GM23338 (cell line): Measurements from ENCODE around the gene THADA. TPM values are rescaled to one million over a fixed set of nuclear protein-coding genes. Genes with fewer than 3 reads are reported as not detected.

Experiments
- ATAC-seq: fragments of 200-7000 bp; cut with Tn5 transposase; 3 replicates; pipeline ENCODE4 v1.9.1; 2020
- DNase-seq: peaks from one replicate; pipeline ENCODE4 v3.0.0-alpha.2; 2015; ENCODE audit warnings: low spot score
- H2AFZ ChIP-seq: fragments of 200-600 bp; sonication (generic); 2 replicates; pipeline ENCODE4 v1.8.0; 2016; ENCODE audit warnings: antibody characterized with exemption, mild to moderate bottlenecking, moderate library complexity
- H3F3A ChIP-seq: fragments of 200-600 bp; sonication (generic); replicated peaks from 2 replicates; pipeline ENCODE4 v1.8.0; 2017; ENCODE audit warnings: antibody characterized with exemption, mixed run types, low read depth
- H3K27ac ChIP-seq: fragments of 200-600 bp; sonication (generic); 2 replicates; pipeline ENCODE4 v1.6.1; 2016; ENCODE audit warnings: low read depth
- H3K27me3 ChIP-seq: fragments of 200-600 bp; sonication (generic); 2 replicates; pipeline ENCODE4 v1.8.0; 2016; ENCODE audit warnings: mild to moderate bottlenecking, mixed run types, moderate library complexity; ENCODE audit not compliant: insufficient read depth
- H3K36me3 ChIP-seq: fragments of 200-600 bp; sonication (generic); 2 replicates; pipeline ENCODE4 v1.8.0; 2016; ENCODE audit warnings: mild to moderate bottlenecking; ENCODE audit not compliant: insufficient read depth
- H3K4me1 ChIP-seq: fragments of 200-600 bp; sonication (generic); 2 replicates; pipeline ENCODE4 v1.8.0; 2016; ENCODE audit warnings: mild to moderate bottlenecking, moderate library complexity; ENCODE audit not compliant: insufficient read depth
- H3K4me2 ChIP-seq: fragments of 200-600 bp; sonication (generic); 2 replicates; pipeline ENCODE4 v1.7.1; 2017; ENCODE audit warnings: mixed run types
- H3K4me3 ChIP-seq: fragments of 200-600 bp; sonication (generic); 2 replicates; pipeline ENCODE4 v1.6.1; 2016; ENCODE audit warnings: mixed run types
- H3K79me2 ChIP-seq: fragments of 200-600 bp; sonication (generic); replicated peaks from 2 replicates; pipeline ENCODE4 v1.8.0; 2017; ENCODE audit warnings: mild to moderate bottlenecking; ENCODE audit not compliant: insufficient read depth
- H3K9me2 ChIP-seq: fragments of 200-600 bp; sonication (generic); 2 replicates; pipeline ENCODE4 v1.8.0; 2017; ENCODE audit not compliant: insufficient read depth
- H4K20me1 ChIP-seq: fragments of 200-600 bp; sonication (generic); replicated peaks from 2 replicates; pipeline ENCODE4 v1.8.0; 2017; ENCODE audit warnings: mild to moderate bottlenecking; ENCODE audit not compliant: insufficient read depth
- H3K27ac Mint-ChIP-seq: 2 replicates; pipeline ENCODE4 v1.8.0; 2020; ENCODE audit warnings: inconsistent platforms, mild to moderate bottlenecking, moderate library complexity, mixed read lengths
- H3K27me3 Mint-ChIP-seq: 3 replicates; pipeline ENCODE4 v1.8.0; 2022; ENCODE audit warnings: low read depth, mild to moderate bottlenecking, moderate library complexity, mixed read lengths, inconsistent platforms; ENCODE audit not compliant: insufficient read depth, poor library complexity
- H3K36me3 Mint-ChIP-seq: 3 replicates; pipeline ENCODE4 v1.8.0; 2021; ENCODE audit warnings: low read depth, mild to moderate bottlenecking, inconsistent platforms, moderate library complexity, mixed read lengths
- H3K4me1 Mint-ChIP-seq: 3 replicates; pipeline ENCODE4 v1.8.0; 2020; ENCODE audit warnings: mild to moderate bottlenecking, inconsistent platforms, mixed read lengths
- H3K4me3 Mint-ChIP-seq: 3 replicates; pipeline ENCODE4 v1.8.0; 2021; ENCODE audit warnings: moderate library complexity, mild to moderate bottlenecking, inconsistent platforms, mixed read lengths
- H3K9me3 Mint-ChIP-seq: 3 replicates; pipeline ENCODE4 v1.8.0; 2020; ENCODE audit warnings: moderate library complexity, mild to moderate bottlenecking, inconsistent platforms, mixed read lengths
- CREB1 ChIP-seq: fragments of 250-450 bp; sonication (Bioruptor Pico); IDR thresholded peaks from 2 replicates; pipeline ENCODE4 v1.5.0; 2020; ENCODE audit warnings: low read depth, mild to moderate bottlenecking, moderate library complexity
- EZH2 ChIP-seq: fragments of 200-600 bp; sonication (generic); IDR thresholded peaks from one replicate; pipeline ENCODE4 v1.8.0; 2017; ENCODE audit warnings: antibody characterized with exemption, mild to moderate bottlenecking, low read depth; ENCODE audit not compliant: unreplicated experiment
- JUNB ChIP-seq: IDR thresholded peaks from one replicate; pipeline ENCODE4 v1.6.1; 2016; ENCODE audit warnings: antibody characterized with exemption; ENCODE audit not compliant: unreplicated experiment
- NANOG ChIP-seq: IDR thresholded peaks from 2 replicates; pipeline ENCODE4 v1.6.1; 2016; ENCODE audit warnings: antibody characterized with exemption, borderline replicate concordance
- POLR2AphosphoS5 ChIP-seq: IDR thresholded peaks from 2 replicates; pipeline ENCODE4 v1.6.1; 2016; ENCODE audit warnings: antibody characterized with exemption, low read depth
- STAT1 ChIP-seq: IDR thresholded peaks from one replicate; pipeline ENCODE4 v1.6.1; 2016; ENCODE audit warnings: antibody characterized with exemption; ENCODE audit not compliant: unreplicated experiment
- ZNF114 ChIP-seq: fragments of 250-450 bp; sonication (Bioruptor Pico); IDR thresholded peaks from 2 replicates; pipeline ENCODE4 v1.5.0; 2020; ENCODE audit warnings: mild to moderate bottlenecking, moderate library complexity
- polyA plus RNA-seq: library from polyadenylated mRNA; unstranded; fragments of >200 nt; fragmentation: Nextera tagmentation; extraction: Ambion mirVana; gene quantifications from 2 replicates; pipeline ENCODE4 v1.2.1, GENCODE V29; 2016
- total RNA-seq: library from RNA; depleted of rRNA; stranded (reverse); fragments of >200 nt; shearing (Covaris generic); gene quantifications from 2 replicates; pipeline ENCODE4 v1.2.3, GENCODE V29; 2014
- TF ChIP-seq, protein P1 (sequence below): IDR thresholded peaks from one replicate; pipeline ENCODE4 v1.6.1; 2018; ENCODE audit warnings: antibody characterized with exemption; ENCODE audit not compliant: unreplicated experiment
- TF ChIP-seq, protein P2 (sequence below): fragments of 250-450 bp; sonication (Bioruptor Pico); IDR thresholded peaks from 2 replicates; pipeline ENCODE4 v1.5.0; 2020; ENCODE audit warnings: mild to moderate bottlenecking, moderate library complexity

THADA gene
- total and polyA plus RNA-seq, 2 experiments from 2014 or later: 17.0 to 30.7 TPM

DNA sequence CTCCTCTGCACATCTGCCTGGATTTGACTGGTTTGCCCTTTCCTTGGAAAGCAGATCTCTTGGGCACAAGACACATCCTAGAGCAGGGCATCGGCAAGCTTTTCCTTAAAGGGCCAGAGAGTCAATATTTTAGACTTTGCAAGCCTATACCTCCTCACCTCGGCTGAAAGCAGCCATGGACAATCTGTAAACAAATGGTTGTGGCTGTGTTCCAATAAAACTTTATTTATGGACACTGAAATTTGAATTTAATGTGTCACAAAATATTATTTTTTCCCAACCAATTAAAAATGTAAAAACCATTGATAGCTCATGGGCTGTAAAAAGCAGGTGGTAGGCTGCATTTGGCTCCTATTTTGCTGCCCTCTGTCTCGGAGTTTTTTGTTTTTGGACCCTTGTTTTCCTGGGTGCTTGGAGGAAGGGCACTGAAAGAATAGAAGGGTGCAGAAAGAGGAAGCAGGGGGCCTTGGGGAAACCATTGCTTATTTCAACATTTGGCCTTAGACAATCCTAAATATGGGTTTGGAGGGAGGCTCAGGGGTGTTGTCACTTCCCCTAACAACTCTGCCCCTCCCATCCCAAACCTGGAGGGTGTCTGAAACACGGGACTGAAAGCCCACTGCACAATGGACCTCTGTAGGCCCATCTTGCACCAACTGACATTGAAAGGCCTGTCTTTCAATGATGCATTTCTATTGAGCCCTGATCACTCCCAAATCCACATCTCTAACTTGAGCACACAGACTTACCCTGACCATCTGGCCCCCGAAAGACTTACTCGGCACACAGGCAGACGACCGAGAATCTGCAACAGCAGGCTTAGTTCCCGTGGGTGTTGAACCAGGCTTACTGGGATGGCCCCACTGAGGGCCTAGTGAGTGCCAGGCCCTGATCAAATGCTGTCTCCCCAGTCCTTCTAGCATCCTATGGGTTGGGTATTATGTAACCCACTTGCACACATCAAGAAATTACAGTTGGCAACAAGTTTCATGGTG lies 362.3 kb downstream of the THADA start:
- H3K4me3 Mint-ChIP-seq: no peak overlapping the region
- peaks cover 10% of the 10 kb centered on the region; the same call in 1 of the 3 replicates for H3K36me3 Mint-ChIP-seq
- peaks cover 3% of the 10 kb centered on the region; the same call in 1 of the 2 replicates for H3K79me2 ChIP-seq
- peaks cover 3% of the 10 kb centered on the region; the same call in 1 of the 2 replicates for H3F3A ChIP-seq
- no peak overlapping the region for H3K27ac ChIP-seq
- H3K4me2 ChIP-seq: no peak overlapping the region
- H3K4me1 ChIP-seq: peaks cover 21% of the 10 kb centered on the region
- no peaks in the 10 kb centered on the region for H3K27me3 ChIP-seq
- H3K4me1 Mint-ChIP-seq: peaks cover 27% of the 10 kb centered on the region
- ATAC-seq (no peak), DNase-seq (no peak)
- H4K20me1 ChIP-seq: no peaks in the 10 kb centered on the region
- no peak overlapping the region for H2AFZ ChIP-seq
- no peaks in the 10 kb centered on the region for H3K36me3 ChIP-seq
- H3K27ac Mint-ChIP-seq: no peak overlapping the region; the same call in 1 of the 2 replicates
- no peaks in the 10 kb centered on the region; the same call in 2 of the 3 replicates for H3K9me3 Mint-ChIP-seq
- H3K27me3 Mint-ChIP-seq: peaks cover 4% of the 10 kb centered on the region
- H3K4me3 ChIP-seq: no peak overlapping the region
- no peak for TF ChIP-seq ZNF114 (CRISPR knock-in tag)
- no peak for TF ChIP-seq POLR2AphosphoS5
- H3K9me2 ChIP-seq: no peaks in the 10 kb centered on the region

DNA sequence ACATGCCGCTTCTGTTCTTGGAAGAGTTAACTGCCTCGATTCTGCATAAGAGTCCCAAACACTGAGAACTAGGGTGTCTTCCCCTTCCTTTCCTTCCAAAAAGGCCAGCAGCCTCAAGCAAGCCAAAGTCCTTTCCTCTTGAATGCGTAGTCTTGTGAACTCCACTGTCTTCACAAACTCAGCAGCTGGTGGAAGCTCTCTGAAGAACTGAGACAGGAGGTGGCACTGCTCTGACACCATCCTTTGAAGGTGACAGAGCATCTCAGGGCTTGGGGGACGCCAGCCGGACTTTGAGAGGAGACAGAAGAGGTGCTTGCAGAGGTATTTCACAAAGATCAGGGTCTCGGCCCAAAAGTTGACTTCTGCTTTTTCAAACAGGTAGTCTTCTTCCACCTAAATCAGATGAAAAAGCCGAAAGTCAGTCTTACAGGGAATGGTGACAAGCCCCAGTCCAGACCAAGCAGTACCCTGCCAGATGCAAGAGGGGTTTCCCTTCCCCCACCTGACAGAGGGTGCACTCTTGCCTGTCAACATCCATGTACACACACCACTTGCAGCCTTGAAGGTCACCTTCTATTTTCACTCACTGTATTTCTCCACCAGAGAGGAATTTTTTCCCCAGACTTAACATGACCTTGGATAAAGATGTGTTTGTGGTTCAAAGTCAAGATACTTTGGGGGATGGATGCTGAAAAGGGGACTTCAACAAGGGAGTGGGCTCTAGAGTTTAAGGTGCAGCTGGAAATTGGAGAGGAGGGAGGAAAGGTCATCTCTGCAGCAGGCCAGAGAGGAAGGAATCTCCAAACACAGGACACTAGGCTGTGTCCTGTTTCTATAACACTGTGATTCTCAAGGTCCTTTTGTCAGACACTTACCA lies 364.6 kb downstream of the THADA start:
- no peak for DNase-seq
- Histone ChIP-seq H3K4me3 (no peak overlapping the region), H3K4me1 (peaks cover 25% of the 10 kb centered on the region), H3K27me3 (no peaks in the 10 kb centered on the region), H3F3A (peaks cover 11% of the 10 kb centered on the region; the same call in 1 of the 2 replicates), H3K79me2 (peaks cover 9% of the 10 kb centered on the region), H3K9me2 (no peaks in the 10 kb centered on the region), H3K4me2 (no peak overlapping the region), H4K20me1 (no peaks in the 10 kb centered on the region), H2AFZ (no peak overlapping the region), H3K27ac (peak overlapping the region; percentile 55; the same call in 1 of the 2 replicates), H3K36me3 (no peaks in the 10 kb centered on the region)
- Mint-ChIP-seq H3K36me3 (peaks cover 10% of the 10 kb centered on the region; the same call in 1 of the 3 replicates), H3K27me3 (peaks cover 10% of the 10 kb centered on the region), H3K4me1 (peaks cover 35% of the 10 kb centered on the region), H3K27ac (peak overlapping the region; percentile 24; the same call in 1 of the 2 replicates), H3K9me3 (no peaks in the 10 kb centered on the region), H3K4me3 (no peak overlapping the region)
- no peak for ATAC-seq
- TF ChIP-seq CREB1 (CRISPR knock-in tag): no peak
- TF ChIP-seq EZH2: no peak
- no peak for TF ChIP-seq NANOG
- TF ChIP-seq, protein P1, sequence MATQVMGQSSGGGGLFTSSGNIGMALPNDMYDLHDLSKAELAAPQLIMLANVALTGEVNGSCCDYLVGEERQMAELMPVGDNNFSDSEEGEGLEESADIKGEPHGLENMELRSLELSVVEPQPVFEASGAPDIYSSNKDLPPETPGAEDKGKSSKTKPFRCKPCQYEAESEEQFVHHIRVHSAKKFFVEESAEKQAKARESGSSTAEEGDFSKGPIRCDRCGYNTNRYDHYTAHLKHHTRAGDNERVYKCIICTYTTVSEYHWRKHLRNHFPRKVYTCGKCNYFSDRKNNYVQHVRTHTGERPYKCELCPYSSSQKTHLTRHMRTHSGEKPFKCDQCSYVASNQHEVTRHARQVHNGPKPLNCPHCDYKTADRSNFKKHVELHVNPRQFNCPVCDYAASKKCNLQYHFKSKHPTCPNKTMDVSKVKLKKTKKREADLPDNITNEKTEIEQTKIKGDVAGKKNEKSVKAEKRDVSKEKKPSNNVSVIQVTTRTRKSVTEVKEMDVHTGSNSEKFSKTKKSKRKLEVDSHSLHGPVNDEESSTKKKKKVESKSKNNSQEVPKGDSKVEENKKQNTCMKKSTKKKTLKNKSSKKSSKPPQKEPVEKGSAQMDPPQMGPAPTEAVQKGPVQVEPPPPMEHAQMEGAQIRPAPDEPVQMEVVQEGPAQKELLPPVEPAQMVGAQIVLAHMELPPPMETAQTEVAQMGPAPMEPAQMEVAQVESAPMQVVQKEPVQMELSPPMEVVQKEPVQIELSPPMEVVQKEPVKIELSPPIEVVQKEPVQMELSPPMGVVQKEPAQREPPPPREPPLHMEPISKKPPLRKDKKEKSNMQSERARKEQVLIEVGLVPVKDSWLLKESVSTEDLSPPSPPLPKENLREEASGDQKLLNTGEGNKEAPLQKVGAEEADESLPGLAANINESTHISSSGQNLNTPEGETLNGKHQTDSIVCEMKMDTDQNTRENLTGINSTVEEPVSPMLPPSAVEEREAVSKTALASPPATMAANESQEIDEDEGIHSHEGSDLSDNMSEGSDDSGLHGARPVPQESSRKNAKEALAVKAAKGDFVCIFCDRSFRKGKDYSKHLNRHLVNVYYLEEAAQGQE: no peak
- TF ChIP-seq, protein P2, sequence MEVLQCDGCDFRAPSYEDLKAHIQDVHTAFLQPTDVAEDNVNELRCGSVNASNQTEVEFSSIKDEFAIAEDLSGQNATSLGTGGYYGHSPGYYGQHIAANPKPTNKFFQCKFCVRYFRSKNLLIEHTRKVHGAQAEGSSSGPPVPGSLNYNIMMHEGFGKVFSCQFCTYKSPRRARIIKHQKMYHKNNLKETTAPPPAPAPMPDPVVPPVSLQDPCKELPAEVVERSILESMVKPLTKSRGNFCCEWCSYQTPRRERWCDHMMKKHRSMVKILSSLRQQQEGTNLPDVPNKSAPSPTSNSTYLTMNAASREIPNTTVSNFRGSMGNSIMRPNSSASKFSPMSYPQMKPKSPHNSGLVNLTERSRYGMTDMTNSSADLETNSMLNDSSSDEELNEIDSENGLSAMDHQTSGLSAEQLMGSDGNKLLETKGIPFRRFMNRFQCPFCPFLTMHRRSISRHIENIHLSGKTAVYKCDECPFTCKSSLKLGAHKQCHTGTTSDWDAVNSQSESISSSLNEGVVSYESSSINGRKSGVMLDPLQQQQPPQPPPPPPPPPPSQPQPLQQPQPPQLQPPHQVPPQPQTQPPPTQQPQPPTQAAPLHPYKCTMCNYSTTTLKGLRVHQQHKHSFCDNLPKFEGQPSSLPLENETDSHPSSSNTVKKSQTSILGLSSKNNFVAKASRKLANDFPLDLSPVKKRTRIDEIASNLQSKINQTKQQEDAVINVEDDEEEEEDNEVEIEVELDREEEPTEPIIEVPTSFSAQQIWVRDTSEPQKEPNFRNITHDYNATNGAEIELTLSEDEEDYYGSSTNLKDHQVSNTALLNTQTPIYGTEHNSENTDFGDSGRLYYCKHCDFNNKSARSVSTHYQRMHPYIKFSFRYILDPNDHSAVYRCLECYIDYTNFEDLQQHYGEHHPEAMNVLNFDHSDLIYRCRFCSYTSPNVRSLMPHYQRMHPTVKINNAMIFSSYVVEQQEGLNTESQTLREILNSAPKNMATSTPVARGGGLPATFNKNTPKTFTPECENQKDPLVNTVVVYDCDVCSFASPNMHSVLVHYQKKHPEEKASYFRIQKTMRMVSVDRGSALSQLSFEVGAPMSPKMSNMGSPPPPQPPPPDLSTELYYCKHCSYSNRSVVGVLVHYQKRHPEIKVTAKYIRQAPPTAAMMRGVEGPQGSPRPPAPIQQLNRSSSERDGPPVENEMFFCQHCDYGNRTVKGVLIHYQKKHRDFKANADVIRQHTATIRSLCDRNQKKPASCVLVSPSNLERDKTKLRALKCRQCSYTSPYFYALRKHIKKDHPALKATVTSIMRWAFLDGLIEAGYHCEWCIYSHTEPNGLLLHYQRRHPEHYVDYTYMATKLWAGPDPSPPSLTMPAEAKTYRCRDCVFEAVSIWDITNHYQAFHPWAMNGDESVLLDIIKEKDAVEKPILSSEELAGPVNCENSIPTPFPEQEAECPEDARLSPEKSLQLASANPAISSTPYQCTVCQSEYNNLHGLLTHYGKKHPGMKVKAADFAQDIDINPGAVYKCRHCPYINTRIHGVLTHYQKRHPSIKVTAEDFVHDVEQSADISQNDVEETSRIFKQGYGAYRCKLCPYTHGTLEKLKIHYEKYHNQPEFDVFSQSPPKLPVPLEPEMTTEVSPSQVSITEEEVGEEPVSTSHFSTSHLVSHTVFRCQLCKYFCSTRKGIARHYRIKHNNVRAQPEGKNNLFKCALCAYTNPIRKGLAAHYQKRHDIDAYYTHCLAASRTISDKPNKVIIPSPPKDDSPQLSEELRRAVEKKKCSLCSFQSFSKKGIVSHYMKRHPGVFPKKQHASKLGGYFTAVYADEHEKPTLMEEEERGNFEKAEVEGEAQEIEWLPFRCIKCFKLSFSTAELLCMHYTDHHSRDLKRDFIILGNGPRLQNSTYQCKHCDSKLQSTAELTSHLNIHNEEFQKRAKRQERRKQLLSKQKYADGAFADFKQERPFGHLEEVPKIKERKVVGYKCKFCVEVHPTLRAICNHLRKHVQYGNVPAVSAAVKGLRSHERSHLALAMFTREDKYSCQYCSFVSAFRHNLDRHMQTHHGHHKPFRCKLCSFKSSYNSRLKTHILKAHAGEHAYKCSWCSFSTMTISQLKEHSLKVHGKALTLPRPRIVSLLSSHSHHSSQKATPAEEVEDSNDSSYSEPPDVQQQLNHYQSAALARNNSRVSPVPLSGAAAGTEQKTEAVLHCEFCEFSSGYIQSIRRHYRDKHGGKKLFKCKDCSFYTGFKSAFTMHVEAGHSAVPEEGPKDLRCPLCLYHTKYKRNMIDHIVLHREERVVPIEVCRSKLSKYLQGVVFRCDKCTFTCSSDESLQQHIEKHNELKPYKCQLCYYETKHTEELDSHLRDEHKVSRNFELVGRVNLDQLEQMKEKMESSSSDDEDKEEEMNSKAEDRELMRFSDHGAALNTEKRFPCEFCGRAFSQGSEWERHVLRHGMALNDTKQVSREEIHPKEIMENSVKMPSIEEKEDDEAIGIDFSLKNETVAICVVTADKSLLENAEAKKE (CRISPR knock-in tag): no peak
- no peak for TF ChIP-seq STAT1
- no peak for TF ChIP-seq JUNB
